HG03469 (cell line): ENCODE results near the gene ZNF324.

Source experiments
- ATAC-seq: cut with Tn5 transposase; IDR thresholded peaks from one replicate; pipeline ENCODE4 v1.9.1; 2021; ENCODE audit warnings: mild to moderate bottlenecking, moderate library complexity, moderate number of reproducible peaks; ENCODE audit not compliant: unreplicated experiment

Gene ZNF324

GRCh38 chr19:58520257-58520599, 53.3 kb downstream of the ZNF324 start:
- ATAC-seq: no peak

GRCh38 chr19:58521651-58522050, 54.8 kb downstream of the ZNF324 start:
- ATAC-seq: no peak

- no peak for ATAC-seq
These were observed 55.8 kb downstream of the ZNF324 start for GRCh38 chr19:58522709-58523108.
